Measurements from ENCODE around the gene MMP11. TPM values are rescaled to one million over a fixed set of nuclear protein-coding genes. Genes with fewer than 3 reads are reported as not detected.
A peak's percentile ranks its signal among the peaks of the same experiment; 100 is the strongest.

Gene MMP11
- total and polyA plus RNA-seq, 2 of the 13 experiments (the other 11 are each of a cell fraction or from before 2014, with no cell fraction given), result 8.9 to 28.6 TPM

- TF ChIP-seq HNF4A (CRISPR knock-in tag; IDR thresholded peaks at IDR 0.05), result peak; percentile 67
- peak; percentile 95; the same call in 1 of the 2 replicates for TF ChIP-seq DDIT3 (CRISPR knock-in tag; IDR thresholded peaks at IDR 0.05)
- no peak for TF ChIP-seq ZNF772 (CRISPR knock-in tag; IDR thresholded peaks at IDR 0.05)
- TF ChIP-seq ZNF282 (IDR thresholded peaks at IDR 0.05; ENCODE audit: partially characterized antibody), result no peak
- TF ChIP-seq ZSCAN9 (CRISPR knock-in tag; IDR thresholded peaks at IDR 0.05; ENCODE audit: borderline replicate concordance), result 0 out of 2 replicates have a peak, but pooled peaks have one; percentile 15
- no peak for TF ChIP-seq PBX2 (CRISPR knock-in tag; IDR thresholded peaks at IDR 0.05)
- no peak for TF ChIP-seq ZMYM4 (CRISPR knock-in tag; IDR thresholded peaks at IDR 0.05)
- TF ChIP-seq ZNF10 (CRISPR knock-in tag; IDR thresholded peaks at IDR 0.05; ENCODE audit: borderline replicate concordance, low read depth), result no peak
- no peak for TF ChIP-seq POGK (CRISPR knock-in tag; conservative IDR thresholded peaks at IDR 0.05)
- TF ChIP-seq ATF3 (CRISPR knock-in tag; IDR thresholded peaks at IDR 0.05), result peak; percentile 75; the same call in 1 of the 2 replicates
- peak; percentile 58; the same call in 1 of the 2 replicates for TF ChIP-seq ARID4A (CRISPR knock-in tag; IDR thresholded peaks at IDR 0.05; ENCODE audit: borderline replicate concordance)
- 0 out of 2 replicates have a peak, but pooled peaks have one; percentile 48 for TF ChIP-seq SMAD3 (CRISPR knock-in tag; IDR thresholded peaks at IDR 0.05)
- TF ChIP-seq XRCC5 (optimal IDR thresholded peaks at IDR 0.05; ENCODE audit: low read length), result no peak
- TF ChIP-seq ZNF543 (CRISPR knock-in tag; IDR thresholded peaks at IDR 0.05), result peak; percentile 99
- TF ChIP-seq SAP130 (CRISPR knock-in tag; IDR thresholded peaks at IDR 0.05; ENCODE audit: low read depth), result peak; percentile 29; the same call in 1 of the 2 replicates
- TF ChIP-seq NONO (IDR thresholded peaks at IDR 0.05), result no peak
- 0 out of 2 replicates have a peak, but pooled peaks have one; percentile 43 for TF ChIP-seq NONO (CRISPR knock-in tag; conservative IDR thresholded peaks at IDR 0.05)
- TF ChIP-seq NCOA2 (CRISPR knock-in tag; IDR thresholded peaks at IDR 0.05), result peak; percentile 72
- TF ChIP-seq HDAC1 (CRISPR knock-in tag; IDR thresholded peaks at IDR 0.05), result no peak
- TF ChIP-seq TGIF2 (CRISPR knock-in tag; IDR thresholded peaks at IDR 0.05), result peak; percentile 34; the same call in 1 of the 2 replicates
- peak; percentile 18 for TF ChIP-seq SKI (IDR thresholded peaks at IDR 0.05; ENCODE audit: partially characterized antibody)
- peak in 1 of 2 experiments; percentile 76; a peak in 2 of 4 replicates for TF ChIP-seq KLF16 (CRISPR knock-in tag; IDR thresholded peaks at IDR 0.05)
These were observed 7.5 kb upstream of the MMP11 start (continued) for GRCh38 chr22:23764899-23765881.
